Thoracic aorta (tissue), 2 donors: ENCODE measurements around the gene PRTN3. TPM values are rescaled to one million over a fixed set of nuclear protein-coding genes. Genes with fewer than 3 reads are reported as not detected.
"Not testable (repeated sequence)": the region's sequence is repeated elsewhere in the genome, so short reads cannot be mapped to it uniquely, and the experiment has no call there.

Source experiments
- ATAC-seq: fragments of 150-250 bp; one replicate; pipeline ENCODE4 v1.8.0; 2017; ENCODE audit warnings: low read depth; ENCODE audit not compliant: insufficient number of reproducible peaks, low FRiP score
- DNase-seq: peaks from one replicate; pipeline ENCODE4 v3.0.0-alpha.2; 2020; ENCODE audit warnings: low spot score
- H3K27ac ChIP-seq, 2 donors: fragments of 200-600 bp; sonication (generic); 1 replicate in 1 of 2; 2 replicates in 1 of 2; pipeline ENCODE4 v1.5.1; 2016; ENCODE audit warnings: mild to moderate bottlenecking in 2 of 2, moderate library complexity in 2 of 2
- H3K27me3 ChIP-seq: fragments of 200-600 bp; sonication (generic); replicated peaks from 2 replicates; pipeline ENCODE4 v1.6.0; 2016; ENCODE audit warnings: mild to moderate bottlenecking; ENCODE audit not compliant: insufficient read depth
- H3K36me3 ChIP-seq: fragments of 200-600 bp; sonication (generic); one replicate; pipeline ENCODE4 v1.5.1; 2016
- H3K4me1 ChIP-seq, 2 donors: fragments of 200-600 bp; sonication (generic); 1 replicate in 1 of 2; 2 replicates in 1 of 2; pipeline versions ENCODE4 v1.5.1 to v1.6.0; 2016; ENCODE audit warnings: low read depth in 2 of 2, mild to moderate bottlenecking in 1 of 2; ENCODE audit not compliant: control insufficient read depth in 1 of 2
- H3K4me3 ChIP-seq: fragments of 200-600 bp; sonication (generic); 2 replicates; pipeline ENCODE4 v1.5.1; 2016; ENCODE audit warnings: mild to moderate bottlenecking
- H3K9me3 ChIP-seq: fragments of 200-600 bp; sonication (generic); 2 replicates; pipeline ENCODE4 v1.5.1; 2016
- total RNA-seq, 2 donors: library from RNA; depleted of rRNA; stranded (reverse); fragments of >200 nt; gene quantifications; one replicate each; pipeline versions ENCODE4 v1.1.0 to v1.2.3, GENCODE V29; 2016
- TF ChIP-seq, protein P1 (sequence below): fragments of 200-600 bp; sonication (generic); IDR thresholded peaks from one replicate; pipeline ENCODE4 v1.5.1; 2019; ENCODE audit warnings: antibody characterized with exemption

Gene PRTN3
- total RNA-seq, 2 donors from 2014 or later = not detected

DNA sequence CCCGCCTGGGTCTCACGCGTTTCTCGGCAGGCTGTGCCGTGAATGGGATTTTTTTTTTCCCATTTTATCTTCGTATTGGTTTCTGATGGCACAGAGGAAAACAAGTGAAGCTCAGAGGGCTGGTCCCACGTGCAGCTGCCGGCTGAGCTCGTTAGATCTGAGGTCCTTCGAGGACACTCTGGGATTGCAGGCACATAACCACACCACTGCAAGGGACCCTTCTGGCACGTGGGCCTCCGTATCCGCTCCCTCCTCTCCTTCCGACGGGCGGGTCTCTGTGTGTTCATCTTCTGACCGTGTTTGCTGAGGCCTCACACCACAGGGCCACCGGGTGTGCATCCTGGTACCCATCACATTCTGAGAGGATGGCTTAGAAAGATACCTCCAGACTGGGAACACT, 35.3 kb downstream of the PRTN3 start:
- no peaks in the 10 kb centered on the region for H3K9me3 ChIP-seq
- DNase-seq (no peak), ATAC-seq (no peak)
- no peaks in the 10 kb centered on the region for H3K27me3 ChIP-seq
- peaks cover 41% of the 10 kb centered on the region for H3K36me3 ChIP-seq
- no peak overlapping the region for H3K27ac ChIP-seq
- TF ChIP-seq, protein P1, sequence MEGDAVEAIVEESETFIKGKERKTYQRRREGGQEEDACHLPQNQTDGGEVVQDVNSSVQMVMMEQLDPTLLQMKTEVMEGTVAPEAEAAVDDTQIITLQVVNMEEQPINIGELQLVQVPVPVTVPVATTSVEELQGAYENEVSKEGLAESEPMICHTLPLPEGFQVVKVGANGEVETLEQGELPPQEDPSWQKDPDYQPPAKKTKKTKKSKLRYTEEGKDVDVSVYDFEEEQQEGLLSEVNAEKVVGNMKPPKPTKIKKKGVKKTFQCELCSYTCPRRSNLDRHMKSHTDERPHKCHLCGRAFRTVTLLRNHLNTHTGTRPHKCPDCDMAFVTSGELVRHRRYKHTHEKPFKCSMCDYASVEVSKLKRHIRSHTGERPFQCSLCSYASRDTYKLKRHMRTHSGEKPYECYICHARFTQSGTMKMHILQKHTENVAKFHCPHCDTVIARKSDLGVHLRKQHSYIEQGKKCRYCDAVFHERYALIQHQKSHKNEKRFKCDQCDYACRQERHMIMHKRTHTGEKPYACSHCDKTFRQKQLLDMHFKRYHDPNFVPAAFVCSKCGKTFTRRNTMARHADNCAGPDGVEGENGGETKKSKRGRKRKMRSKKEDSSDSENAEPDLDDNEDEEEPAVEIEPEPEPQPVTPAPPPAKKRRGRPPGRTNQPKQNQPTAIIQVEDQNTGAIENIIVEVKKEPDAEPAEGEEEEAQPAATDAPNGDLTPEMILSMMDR = no peak
- H3K4me1 ChIP-seq = no peaks in the 10 kb centered on the region
- no peak overlapping the region for H3K4me3 ChIP-seq

DNA sequence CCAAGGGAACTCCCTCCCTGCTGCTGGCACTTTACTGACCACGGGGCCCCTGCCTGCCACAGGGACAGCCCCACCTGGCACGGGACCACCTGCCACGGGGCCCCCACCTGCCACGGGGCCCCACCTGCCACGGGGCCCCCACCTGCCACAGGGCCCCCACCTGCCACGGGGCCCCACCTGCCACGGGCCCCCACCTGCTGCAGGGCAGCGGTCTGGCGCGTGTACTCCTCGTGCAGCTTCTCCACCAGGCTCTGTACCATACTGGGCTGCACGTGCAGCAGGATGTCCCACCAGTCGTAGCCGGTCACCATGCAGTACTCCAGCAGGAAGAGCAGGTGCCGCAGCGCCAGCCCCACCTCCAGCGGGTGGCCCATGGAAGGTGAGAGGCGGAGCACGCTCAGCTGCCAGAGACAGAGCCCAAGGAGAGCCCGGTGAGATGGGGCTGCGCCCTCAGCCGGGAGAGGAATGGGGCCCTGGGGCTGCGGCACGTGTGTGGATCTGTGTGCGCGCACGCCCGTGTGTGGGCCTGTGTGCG, 36.0 kb downstream of the PRTN3 start:
- H3K36me3 ChIP-seq = peaks cover 49% of the 10 kb centered on the region

DNA sequence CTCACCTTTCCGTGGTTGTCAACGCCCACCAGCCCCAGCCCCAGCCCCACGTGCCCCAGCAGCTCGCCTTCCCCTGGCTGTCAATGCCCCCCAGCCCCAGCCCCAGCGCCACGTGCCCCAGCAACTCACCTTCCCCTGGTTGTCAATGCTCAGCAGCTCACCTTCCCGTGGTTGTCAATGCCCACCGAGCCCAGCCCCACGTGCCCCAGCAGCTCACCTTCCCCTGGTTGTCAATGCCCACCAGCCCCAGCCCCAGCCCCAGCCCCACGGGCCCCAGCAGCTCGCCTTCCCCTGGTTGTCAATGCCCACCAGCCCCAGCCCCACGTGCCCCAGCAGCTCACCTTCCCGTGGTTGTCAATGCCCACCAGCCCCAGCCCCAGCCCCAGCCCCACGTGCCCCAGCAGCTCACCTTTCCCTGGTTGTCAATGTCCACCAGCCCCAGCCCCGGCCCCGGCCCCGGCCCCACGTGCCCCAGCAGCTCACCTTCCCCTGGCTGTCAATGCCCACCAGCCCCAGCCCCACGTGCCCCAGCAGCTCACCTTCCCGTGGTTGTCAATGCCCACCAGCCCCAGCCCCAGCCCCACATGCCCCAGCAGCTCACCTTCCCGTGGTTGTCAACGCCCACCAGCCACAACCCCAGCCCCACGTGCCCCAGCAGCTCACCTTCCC, 37.3 kb downstream of the PRTN3 start:
- H3K4me1 ChIP-seq, H3K27ac ChIP-seq, H3K27me3 ChIP-seq, H3K9me3 ChIP-seq, DNase-seq, H3K4me3 ChIP-seq, ATAC-seq: not testable (repeated sequence)
- H3K36me3 ChIP-seq = peaks cover 61% of the 10 kb centered on the region

More for the DNA sequence above, 36.0 kb downstream of the PRTN3 start:
- TF ChIP-seq, protein P1 = no peak
- Histone ChIP-seq H3K4me1 (no peaks in the 10 kb centered on the region), H3K27ac (no peak overlapping the region), H3K27me3 (no peaks in the 10 kb centered on the region), H3K4me3 (no peak overlapping the region), H3K9me3 (no peaks in the 10 kb centered on the region)
- no peak for ATAC-seq
- DNase-seq = no peak

DNA sequence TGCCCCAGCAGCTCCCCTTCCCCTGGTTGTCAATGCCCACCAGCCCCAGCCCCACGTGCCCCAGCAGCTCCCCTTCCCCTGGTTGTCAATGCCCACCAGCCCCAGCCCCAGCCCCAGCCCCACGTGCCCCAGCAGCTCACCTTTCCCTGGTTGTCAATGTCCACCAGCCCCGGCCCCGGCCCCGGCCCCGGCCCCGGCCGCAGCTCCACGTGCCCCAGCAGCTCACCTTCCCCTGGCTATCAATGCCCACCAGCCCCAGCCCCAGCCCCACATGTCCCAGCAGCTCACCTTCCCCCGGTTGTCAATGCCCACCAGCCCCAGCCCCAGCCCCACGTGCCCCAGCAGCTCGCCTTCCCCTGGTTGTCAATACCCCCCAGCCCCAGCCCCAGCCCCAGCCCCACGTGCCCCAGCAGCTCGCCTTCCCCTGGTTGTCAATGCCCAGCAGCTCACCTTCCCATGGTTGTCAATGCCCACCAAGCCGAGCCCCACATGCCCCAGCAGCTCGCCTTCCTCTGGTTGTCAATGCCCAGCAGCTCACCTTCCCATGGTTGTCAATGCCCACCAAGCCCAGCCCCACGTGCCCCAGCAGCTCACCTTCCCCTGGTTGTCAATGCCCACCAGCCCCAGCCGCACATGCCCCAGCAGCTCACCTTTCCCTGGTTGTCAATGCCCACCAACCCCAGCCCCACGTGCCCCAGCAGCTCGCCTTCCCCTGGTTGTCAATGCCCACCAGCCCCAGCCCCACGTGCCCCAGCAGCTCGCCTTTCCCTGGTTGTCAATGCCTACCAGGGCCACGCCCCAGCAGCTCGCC, 38.2 kb downstream of the PRTN3 start:
- H3K9me3 ChIP-seq, ATAC-seq, DNase-seq, H3K4me1 ChIP-seq, H3K27me3 ChIP-seq, H3K4me3 ChIP-seq, H3K27ac ChIP-seq: not testable (repeated sequence)
- peaks cover 64% of the 10 kb centered on the region for H3K36me3 ChIP-seq

DNA sequence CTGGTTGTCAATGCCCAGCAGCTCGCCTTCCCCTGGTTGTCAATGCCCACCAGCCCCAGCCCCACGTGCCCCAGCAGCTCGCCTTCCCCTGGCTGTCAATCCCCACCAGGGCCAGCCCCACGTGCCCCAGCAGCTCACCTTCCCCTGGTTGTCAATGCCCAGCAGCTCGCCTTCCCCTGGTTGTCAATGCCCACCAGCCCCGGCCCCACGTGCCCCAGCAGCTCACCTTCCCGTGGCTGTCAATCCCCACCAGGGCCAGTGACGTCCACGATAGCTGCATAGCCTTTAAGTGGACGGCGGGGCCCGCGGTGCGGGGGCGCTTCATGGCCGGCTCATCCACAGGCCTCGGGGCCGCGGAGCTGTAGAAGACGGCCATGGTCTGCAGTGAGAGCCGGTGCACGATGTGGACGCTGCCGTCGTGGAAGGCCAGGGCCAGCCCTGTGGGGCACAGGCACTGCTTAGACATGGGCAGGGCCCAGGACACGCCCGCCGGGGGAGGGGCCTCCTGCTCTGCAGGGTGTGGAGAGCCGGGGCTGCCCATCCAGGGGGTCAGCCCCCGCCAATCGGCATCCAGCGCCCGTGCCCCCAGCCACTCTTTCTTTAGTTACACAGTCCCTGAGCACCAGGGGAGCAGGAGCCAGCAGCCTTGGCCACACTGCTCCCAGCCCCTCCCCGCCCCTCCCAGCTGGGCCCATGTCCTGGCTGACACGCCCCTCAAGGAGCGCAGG, 39.1 kb downstream of the PRTN3 start:
- Histone ChIP-seq H3K4me3 (no peak overlapping the region), H3K4me1 (no peaks in the 10 kb centered on the region), H3K9me3 (no peaks in the 10 kb centered on the region), H3K27me3 (no peaks in the 10 kb centered on the region), H3K36me3 (peaks cover 67% of the 10 kb centered on the region), H3K27ac (no peak overlapping the region)
- ATAC-seq (no peak), DNase-seq (no peak)
- TF ChIP-seq, protein P1 = no peak
